Transverse colon (tissue), 4 donors: ENCODE data around the gene PHLDB2. TPM values are rescaled to one million over a fixed set of nuclear protein-coding genes. Genes with fewer than 3 reads are reported as not detected.

ENCODE experiments used
- DNase-seq: peaks from one replicate; pipeline ENCODE4 v3.0.0-alpha.2; 2019
- H3K27ac ChIP-seq, 4 donors: fragments of 200-600 bp; sonication (generic); 2 replicates each; pipeline ENCODE4 v1.5.1; 2016 to 2018; ENCODE audit warnings: inconsistent platforms in 4 of 4
- H3K27me3 ChIP-seq: fragments of 200-600 bp; sonication (generic); 2 replicates; pipeline ENCODE4 v1.5.1; 2017; ENCODE audit warnings: inconsistent platforms
- H3K36me3 ChIP-seq, 4 donors: fragments of 200-600 bp; sonication (generic); 2 replicates each; pipeline ENCODE4 v1.5.1; 2017 to 2019; ENCODE audit warnings: inconsistent platforms in 4 of 4
- H3K4me1 ChIP-seq, 4 donors: fragments of 200-600 bp; sonication (generic); 2 replicates each; pipeline ENCODE4 v1.5.1; 2017 to 2020; ENCODE audit warnings: inconsistent platforms in 4 of 4
- H3K4me3 ChIP-seq, 4 donors: fragments of 200-600 bp; sonication (generic); 1 replicate in 1 of 4; 2 replicates in 3 of 4; pipeline versions ENCODE4 v1.5.1 to v1.6.1; 2017 to 2019; ENCODE audit warnings: inconsistent platforms in 4 of 4
- H3K9me3 ChIP-seq, 2 donors: fragments of 200-600 bp; sonication (generic); 2 replicates each; pipeline ENCODE4 v1.5.1; 2017 to 2019; ENCODE audit warnings: inconsistent platforms in 2 of 2
- CTCF ChIP-seq, 5 experiments: fragments of 200-600 bp in 3 of 5; fragments of 450-650 bp in 2 of 5; sonication (generic) in 3 of 5; IDR thresholded peaks; 1 replicate in 2 of 5; 2 replicates in 3 of 5; pipeline ENCODE4 v1.5.1; 2016 to 2017; ENCODE audit warnings: antibody characterized with exemption in 5 of 5, inconsistent platforms in 3 of 5, mild to moderate bottlenecking in 2 of 5, moderate library complexity in 1 of 5
- EP300 ChIP-seq: sonication (generic); formaldehyde crosslinking; IDR thresholded peaks from one replicate; pipeline ENCODE4 v1.6.1; 2017; ENCODE audit warnings: antibody characterized with exemption, low read depth
- POLR2A ChIP-seq: fragments of 450-650 bp; IDR thresholded peaks from one replicate; pipeline ENCODE4 v1.6.1; 2016; ENCODE audit warnings: antibody characterized with exemption, mild to moderate bottlenecking, moderate library complexity
- POLR2AphosphoS5 ChIP-seq, 3 donors: sonication (generic); formaldehyde crosslinking; IDR thresholded peaks; one replicate each; pipeline ENCODE4 v1.6.1; 2016; ENCODE audit warnings: antibody characterized with exemption in 3 of 3
- WGBS, 2 donors: methylation state at CpG; one replicate each; pipeline ENCODE4 v1.1.5; 2018; ENCODE audit warnings: low coverage in 1 of 2; 5-methylcytosine and 5-hydroxymethylcytosine counted together
- in situ Hi-C, 4 donors: fragments of 200-750 bp; cut with MboI; loops; one replicate each; pipeline versions ENCODE4 v1.15.0 to v1.15.1; 2017; ENCODE audit warnings: low sequenced_read_pairs in 3 of 4, low pct_ligation_motif_present in 1 of 4, low pct_unique_long_range_greater_than_20kb in 1 of 4
- intact Hi-C: fragments of 100-400 bp; cut with DNase I; formaldehyde crosslinking; loops from one replicate; pipeline ENCODE4 v1.15.1; 2023; ENCODE audit warnings: low total_unique reads
- total RNA-seq, 4 donors: library from RNA; depleted of rRNA; stranded (reverse); fragments of >200 nt; gene quantifications; one replicate each; pipeline ENCODE4 v1.1.0, GENCODE V29; 2016

Gene PHLDB2
- total RNA-seq, 4 donors from 2014 or later: 20.3 to 43.8 (median 24.5) TPM

GRCh38 chr3:111821891-111822290 is 37.2 kb upstream of the PHLDB2 start:
- no peak for DNase-seq
- Histone ChIP-seq H3K27ac (no peak overlapping the region), H3K4me3 (no peak overlapping the region), H3K9me3 (no peaks in the 10 kb centered on the region), H3K4me1 (no peaks in the 10 kb centered on the region), H3K27me3 (no peaks in the 10 kb centered on the region), H3K36me3 (no peaks in the 10 kb centered on the region)
- TF ChIP-seq EP300 (no peak), CTCF (IDR thresholded peaks at IDR 0.05) (no peak), POLR2A (no peak), POLR2AphosphoS5 (IDR thresholded peaks at IDR 0.05) (no peak)
- intact Hi-C loops: no loop called here
- in situ Hi-C loops: no loop called here

GRCh38 chr3:111822804-111823203 is 36.3 kb upstream of the PHLDB2 start:
- H3K4me3 ChIP-seq: no peak overlapping the region
- WGBS, 2 donors: 60 to 71% methylated on average over 1 of the region's 1 CpG
- TF ChIP-seq POLR2A (no peak), EP300 (no peak), POLR2AphosphoS5 (IDR thresholded peaks at IDR 0.05) (no peak), CTCF (IDR thresholded peaks at IDR 0.05) (no peak)
- H3K27me3 ChIP-seq: no peaks in the 10 kb centered on the region
- no peak overlapping the region for H3K27ac ChIP-seq
- no peaks in the 10 kb centered on the region for H3K4me1 ChIP-seq
- no peaks in the 10 kb centered on the region for H3K36me3 ChIP-seq
- in situ Hi-C loops (no loop called here), intact Hi-C loops (no loop called here)
- no peak for DNase-seq
- H3K9me3 ChIP-seq: no peaks in the 10 kb centered on the region

GRCh38 chr3:111823341-111823855 is 35.7 kb upstream of the PHLDB2 start:
- Histone ChIP-seq H3K27ac (no peak overlapping the region), H3K36me3 (no peaks in the 10 kb centered on the region), H3K9me3 (no peaks in the 10 kb centered on the region), H3K4me3 (no peak overlapping the region), H3K4me1 (no peaks in the 10 kb centered on the region), H3K27me3 (no peaks in the 10 kb centered on the region)
- intact Hi-C loops (no loop called here), in situ Hi-C loops (no loop called here)
- DNase-seq: no peak
- TF ChIP-seq POLR2A: no peak
- no peak for TF ChIP-seq EP300
- TF ChIP-seq CTCF (IDR thresholded peaks at IDR 0.05): no peak
- TF ChIP-seq POLR2AphosphoS5 (IDR thresholded peaks at IDR 0.05): no peak
- WGBS, 2 donors: 92% methylated on average over 3 to 4 of the region's 4 CpGs

GRCh38 chr3:111824351-111824750 is 34.7 kb upstream of the PHLDB2 start:
- H3K27ac ChIP-seq: no peak overlapping the region
- no peak for DNase-seq
- TF ChIP-seq POLR2A (no peak), EP300 (no peak), CTCF (IDR thresholded peaks at IDR 0.05) (no peak), POLR2AphosphoS5 (IDR thresholded peaks at IDR 0.05) (no peak)
- H3K9me3 ChIP-seq: no peaks in the 10 kb centered on the region
- intact Hi-C loops: no loop called here
- H3K27me3 ChIP-seq: no peaks in the 10 kb centered on the region
- 76 to 88% methylated on average over 2 to 4 of the region's 4 CpGs for WGBS, 2 donors
- no peaks in the 10 kb centered on the region for H3K4me1 ChIP-seq
- in situ Hi-C loops: no loop called here
- H3K36me3 ChIP-seq: no peaks in the 10 kb centered on the region
- no peak overlapping the region for H3K4me3 ChIP-seq
